ENCODE data around the gene PDP2.

- TF ChIP-seq CTCF (IDR thresholded peaks at IDR 0.05; ENCODE audit: poor library complexity, severe bottlenecking): no peak
- TF ChIP-seq MXI1 (conservative IDR thresholded peaks at IDR 0.05; ENCODE audit: poor library complexity, severe bottlenecking): no peak
- TF ChIP-seq EP300 (conservative IDR thresholded peaks at IDR 0.05; ENCODE audit: poor library complexity, severe bottlenecking): no peak
- TF ChIP-seq POLR2AphosphoS5 (IDR thresholded peaks at IDR 0.05): no peak
- TF ChIP-seq REST (IDR thresholded peaks at IDR 0.05; ENCODE audit: borderline replicate concordance): no peak
These were observed 33.5 kb upstream of the PDP2 start for GRCh38 chr16:66846831-66847230.
